K562 (cell line): ENCODE data around the gene ATXN1L. TPM values are rescaled to one million over a fixed set of nuclear protein-coding genes. Genes with fewer than 3 reads are reported as not detected.
A peak's percentile ranks its signal among the peaks of the same experiment; 100 is the strongest.

Experiments
- ATAC-seq: fragments of 200-7000 bp; cut with Tn5 transposase; 3 replicates; pipeline ENCODE4 v1.9.1; 2020; ENCODE audit warnings: moderate library complexity
- BruUV-seq: library from RNA; stranded (reverse); fragments of 400-500 nt; replicated peaks from 2 replicates; lab custom pipeline; 2021; lab: Mats Ljungman, UMichigan
- CTCF ChIA-PET: fragments of 300-600 bp; formaldehyde crosslinking; extraction: SDS; loops from one replicate; lab custom pipeline; 2021; ENCODE audit warnings: low intra/inter-chr PET ratio; lab: Yijun Ruan, JAX
- POLR2A ChIA-PET: fragments of 300-600, 350-650 bp; sonication (Branson Sonifier 250); formaldehyde crosslinking; extraction: SDS; loops from one replicate; lab custom pipeline; 2021; ENCODE audit warnings: antibody characterized with exemption, inconsistent platforms; lab: Yijun Ruan, JAX
- DNase-seq, 4 experiments: peaks; one replicate each; pipeline versions ENCODE4 v3.0.0 to v3.0.0-alpha.2; 2011 to 2018; ENCODE audit warnings: low spot score in 3 of 4, mixed read lengths in 3 of 4; ENCODE audit errors: extremely low read depth in 1 of 4
- FAIRE-seq: peaks from 2 replicates; lab custom pipeline; 2011; peaks lifted over from hg19 to GRCh38; lab: Jason Lieb, UNC
- H2AFZ ChIP-seq: 2 replicates; pipeline ENCODE4 v1.6.0; 2011; ENCODE audit warnings: low read depth, low read length, control low read depth, inconsistent platforms
- H3K27ac ChIP-seq: fragments of 200-600 bp; 3 replicates; pipeline ENCODE4 v1.8.0; 2011; ENCODE audit warnings: low read depth, mild to moderate bottlenecking, control low read depth, inconsistent platforms, low read length, moderate library complexity, mixed read lengths; ENCODE audit errors: extremely low read depth
- H3K27me3 ChIP-seq, 2 experiments: fragments of 300-600 bp in 1 of 2; 2 replicates in 1 of 2; 3 replicates in 1 of 2; pipeline versions ENCODE4 v1.6.0 to v1.8.0; 2011; ENCODE audit warnings: inconsistent platforms in 2 of 2, low read length in 2 of 2, mild to moderate bottlenecking in 1 of 2, mixed read lengths in 1 of 2, moderate library complexity in 1 of 2; ENCODE audit not compliant: control insufficient read depth in 2 of 2, insufficient read depth in 2 of 2
- H3K36me3 ChIP-seq: fragments of 300-600 bp; 3 replicates; pipeline ENCODE4 v1.8.0; 2011; ENCODE audit warnings: mild to moderate bottlenecking, low read length, inconsistent platforms; ENCODE audit not compliant: control insufficient read depth, insufficient read depth
- H3K4me1 ChIP-seq, 2 experiments: fragments of 200-600 bp in 1 of 2; replicated peaks in 1 of 2; 2 replicates in 1 of 2; 3 replicates in 1 of 2; pipeline versions ENCODE4 v1.5.1 to v1.8.0; 2011; ENCODE audit warnings: inconsistent platforms in 2 of 2, low read length in 2 of 2, mild to moderate bottlenecking in 1 of 2, mixed read lengths in 1 of 2, moderate library complexity in 1 of 2; ENCODE audit not compliant: control insufficient read depth in 2 of 2, insufficient read depth in 2 of 2
- H3K4me2 ChIP-seq: 2 replicates; pipeline ENCODE4 v1.6.1; 2011; ENCODE audit warnings: low read length, control low read depth, inconsistent platforms, mixed read lengths; ENCODE audit not compliant: insufficient read depth
- H3K4me3 ChIP-seq: fragments of 200-600 bp; sonication (generic), shearing (Covaris generic); 2 replicates; pipeline ENCODE4 v1.5.1; 2016; ENCODE audit warnings: control low read depth, inconsistent platforms
- H3K79me2 ChIP-seq: fragments of 200-600 bp; 3 replicates; pipeline ENCODE4 v1.8.0; 2011; ENCODE audit warnings: low read length, inconsistent platforms; ENCODE audit not compliant: control insufficient read depth, insufficient read depth
- H3K9ac ChIP-seq, 2 experiments: 2 replicates each; pipeline versions ENCODE4 v1.6.0 to v1.6.1; 2011; ENCODE audit warnings: low read depth in 2 of 2, low read length in 2 of 2, control low read depth in 1 of 2, inconsistent platforms in 1 of 2, mild to moderate bottlenecking in 1 of 2, mixed read lengths in 1 of 2; ENCODE audit not compliant: insufficient read depth in 1 of 2
- H3K9me1 ChIP-seq: one replicate; pipeline ENCODE4 v1.6.0; 2011; ENCODE audit warnings: inconsistent platforms, mild to moderate bottlenecking, low read length, moderate library complexity; ENCODE audit not compliant: control insufficient read depth, insufficient read depth
- H3K9me3 ChIP-seq: replicated peaks from 2 replicates; pipeline ENCODE4 v1.5.1; 2011; ENCODE audit warnings: low read depth, low read length, inconsistent platforms; ENCODE audit not compliant: control insufficient read depth, insufficient read depth
- H4K20me1 ChIP-seq: replicated peaks from 2 replicates; pipeline ENCODE4 v1.6.1; 2011; ENCODE audit warnings: low read length, inconsistent platforms, mixed read lengths; ENCODE audit not compliant: control insufficient read depth, insufficient read depth
- DACH1 ChIP-seq: fragments of 450-650 bp; IDR thresholded peaks from 2 replicates; pipeline ENCODE4 v1.6.1; 2018; ENCODE audit not compliant: partially characterized antibody
- HCFC1 ChIP-seq: IDR thresholded peaks from 2 replicates; pipeline ENCODE4 v1.6.1; 2012; ENCODE audit warnings: low read depth, low read length, improper control_type of control experiment
- MEF2A ChIP-seq: IDR thresholded peaks from 2 replicates; pipeline ENCODE4 v1.6.1; 2011; ENCODE audit warnings: low read depth, mild to moderate bottlenecking, low read length, moderate library complexity; ENCODE audit not compliant: control insufficient read depth
- NFYB ChIP-seq: IDR thresholded peaks from 2 replicates; pipeline ENCODE4 v1.6.1; 2011; ENCODE audit warnings: mild to moderate bottlenecking, moderate library complexity; ENCODE audit not compliant: insufficient read length; ENCODE audit errors: extremely low read depth
- PCBP2 ChIP-seq: fragments of 200-400 bp; formaldehyde crosslinking; IDR thresholded peaks from 2 replicates; pipeline ENCODE4 v1.6.1; 2018; ENCODE audit warnings: low read length, low read depth, mild to moderate bottlenecking, moderate library complexity; ENCODE audit not compliant: poor library complexity, severe bottlenecking
- ZNF830 ChIP-seq: fragments of 250-450 bp; sonication (Bioruptor Pico); IDR thresholded peaks from 2 replicates; pipeline ENCODE4 v1.5.0; 2021; ENCODE audit warnings: mild to moderate bottlenecking
- WGBS: fragments of 100-300 bp; shearing (Covaris generic); methylation state at CpG from one replicate; pipeline ENCODE4 v1.1.6; 2016; ENCODE audit warnings: low coverage, mixed read lengths; ENCODE audit not compliant: insufficient coverage; ENCODE audit errors: missing lambda C conversion rate; 5-methylcytosine and 5-hydroxymethylcytosine counted together
- in situ Hi-C: fragments of 300-500 bp; cut with MboI; formaldehyde crosslinking; loops from 4 replicates; pipeline ENCODE4 v1.15.0; 2018; ENCODE audit warnings: inconsistent platforms, mixed read lengths
- intact Hi-C: fragments of 100-400 bp; cut with micrococcal nuclease; formaldehyde crosslinking; loops from 2 replicates; pipeline ENCODE4 v1.14.2; 2022
- polyA plus RNA-seq, 8 experiments: library from polyadenylated mRNA; depleted of rRNA in 4 of 8; stranded (reverse) in 5 of 8; unstranded in 3 of 8; fragments of >200 nt; fragmentation: Nextera tagmentation in 2 of 8; fragmentation: Illumina TruSeq in 1 of 8; extraction: Ambion mirVana in 2 of 8; extraction: Trizol in 1 of 8; gene quantifications; 2 replicates each; pipeline versions ENCODE4 v1.2.1 to v1.2.3, GENCODE V29; 2011 to 2014; ENCODE audit warnings: inconsistent platforms in 1 of 8, missing spikeins in 1 of 8
- total RNA-seq, 7 experiments: library from RNA; depleted of rRNA in 6 of 7; stranded (reverse); fragments of >200 nt in 6 of 7; fragmentation: Illumina TruSeq in 2 of 7; extraction: Trizol in 2 of 7; gene quantifications; 2 replicates each; pipeline versions ENCODE4 v1.2.1 to v1.2.3, GENCODE V29; 2011 to 2021; ENCODE audit warnings: low replicate concordance in 1 of 7
- TF ChIP-seq, protein P1 (sequence below): fragments of 450-650 bp; formaldehyde crosslinking; IDR thresholded peaks from 2 replicates; pipeline ENCODE4 v1.4.0; 2020; ENCODE audit warnings: mild to moderate bottlenecking, moderate library complexity
- TF ChIP-seq, protein P2 (sequence below), 2 experiments: fragments of 450-650 bp in 1 of 2; sonication (generic) in 1 of 2; formaldehyde crosslinking in 1 of 2; IDR thresholded peaks in 1 of 2; conservative IDR thresholded peaks in 1 of 2; 2 replicates each; pipeline versions ENCODE4 v1.6.1 to v1.8.1; 2016 to 2023; ENCODE audit warnings: mild to moderate bottlenecking in 2 of 2, moderate library complexity in 2 of 2, inconsistent platforms in 1 of 2, missing genetic modification reagents in 1 of 2
- TF ChIP-seq, protein P3 (sequence below), 2 experiments: fragments of 250-450 bp in 1 of 2; fragments of 450-650 bp in 1 of 2; sonication (Bioruptor Pico) in 1 of 2; IDR thresholded peaks; 2 replicates each; pipeline versions ENCODE4 v1.6.1 to v1.8.0; 2016 to 2021; ENCODE audit warnings: mild to moderate bottlenecking in 2 of 2, moderate library complexity in 2 of 2, missing compliant biosample characterization in 1 of 2, missing genetic modification characterization in 1 of 2
- TF ChIP-seq, protein P4 (sequence below): conservative IDR thresholded peaks from 2 replicates; pipeline ENCODE4 v1.6.1; 2011; ENCODE audit warnings: low read depth, mild to moderate bottlenecking, low read length; ENCODE audit not compliant: control insufficient read depth

Gene ATXN1L
- total and polyA plus RNA-seq, 9 of the 15 experiments (the other 6 are each of a cell fraction or from before 2014, with no cell fraction given) = 1.4 to 11.3 (median 9.3) TPM

DNA sequence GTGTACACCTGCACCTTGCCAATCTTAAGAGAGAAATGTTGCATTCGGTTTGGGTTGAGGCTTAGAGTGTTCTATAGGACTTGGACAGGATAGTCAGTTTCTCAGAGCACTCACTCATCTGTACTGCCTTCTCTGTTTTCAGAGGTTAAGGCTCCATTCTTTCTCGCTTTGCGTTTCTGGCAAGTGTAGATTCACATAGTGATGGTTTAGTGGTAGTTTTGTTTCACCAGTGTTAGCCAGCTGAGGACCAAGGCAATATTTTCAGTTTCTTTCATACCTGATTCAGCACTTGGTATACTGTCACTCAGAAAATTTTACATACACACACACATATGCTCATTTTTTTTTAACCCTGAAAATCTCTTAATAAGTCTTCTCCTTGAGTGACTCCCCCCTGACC, 1.3 kb downstream of the ATXN1L start (continued):
- no peak for TF ChIP-seq NFYB
- TF ChIP-seq, protein P1, sequence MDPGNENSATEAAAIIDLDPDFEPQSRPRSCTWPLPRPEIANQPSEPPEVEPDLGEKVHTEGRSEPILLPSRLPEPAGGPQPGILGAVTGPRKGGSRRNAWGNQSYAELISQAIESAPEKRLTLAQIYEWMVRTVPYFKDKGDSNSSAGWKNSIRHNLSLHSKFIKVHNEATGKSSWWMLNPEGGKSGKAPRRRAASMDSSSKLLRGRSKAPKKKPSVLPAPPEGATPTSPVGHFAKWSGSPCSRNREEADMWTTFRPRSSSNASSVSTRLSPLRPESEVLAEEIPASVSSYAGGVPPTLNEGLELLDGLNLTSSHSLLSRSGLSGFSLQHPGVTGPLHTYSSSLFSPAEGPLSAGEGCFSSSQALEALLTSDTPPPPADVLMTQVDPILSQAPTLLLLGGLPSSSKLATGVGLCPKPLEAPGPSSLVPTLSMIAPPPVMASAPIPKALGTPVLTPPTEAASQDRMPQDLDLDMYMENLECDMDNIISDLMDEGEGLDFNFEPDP (CRISPR knock-in tag) = no peak

DNA sequence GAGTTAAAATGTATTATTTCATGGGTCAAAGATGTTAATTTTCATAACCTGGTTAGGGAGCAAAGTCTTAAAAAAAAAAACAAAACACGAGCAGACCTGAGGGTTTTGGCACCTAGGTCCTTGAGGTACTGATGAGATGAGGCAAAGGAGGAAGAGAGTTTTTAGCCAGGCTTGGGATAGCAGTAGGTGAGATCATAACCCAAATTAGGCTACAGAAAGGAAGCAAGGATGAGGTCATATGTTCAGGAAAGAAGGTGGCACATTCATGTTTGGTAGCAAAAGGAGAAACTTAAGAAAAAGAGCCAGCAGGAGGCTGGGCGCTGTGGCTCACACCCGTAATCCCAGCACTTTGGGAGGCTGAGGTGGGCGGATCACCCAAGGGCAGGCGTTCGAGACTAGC, 2.8 kb downstream of the ATXN1L start:
- FAIRE-seq = no peak
- H3K36me3 ChIP-seq = peaks cover 54% of the 10 kb centered on the region
- H2AFZ ChIP-seq = no peak overlapping the region
- H3K4me3 ChIP-seq = no peak overlapping the region
- BruUV-seq = no TSS peak
- in situ Hi-C loops (no loop called here), intact Hi-C loops (loop anchor here (5.0 kb wide), 1 partner anchor 41 kb away; the partner anchor contains the start of gene AP1G1)
- CTCF ChIA-PET = no interaction called here
- H3K79me2 ChIP-seq = peaks cover 23% of the 10 kb centered on the region
- no peak overlapping the region for H3K9ac ChIP-seq
- H3K9me1 ChIP-seq = peaks cover 2% of the 10 kb centered on the region
- H3K27ac ChIP-seq = no peak overlapping the region
- 95% methylated on average over 6 of the region's 6 CpGs for WGBS
- peaks cover 0 to 10% of the 10 kb centered on the region in 2 experiments; a peak in 2 of 5 replicates for H3K4me1 ChIP-seq
- ATAC-seq = no peak
- no peaks in the 10 kb centered on the region for H3K9me3 ChIP-seq
- TF ChIP-seq MEF2A (peak; percentile 81; the same call in 1 of the 2 replicates), PCBP2 (no peak), ZNF830 (CRISPR knock-in tag) (no peak), DACH1 (no peak), HCFC1 (no peak)
- TF ChIP-seq, protein P2, sequence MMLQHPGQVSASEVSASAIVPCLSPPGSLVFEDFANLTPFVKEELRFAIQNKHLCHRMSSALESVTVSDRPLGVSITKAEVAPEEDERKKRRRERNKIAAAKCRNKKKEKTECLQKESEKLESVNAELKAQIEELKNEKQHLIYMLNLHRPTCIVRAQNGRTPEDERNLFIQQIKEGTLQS (IDR thresholded peaks at IDR 0.05) = 0 out of 2 replicates have a peak, but pooled peaks have one; percentile 20
- TF ChIP-seq, protein P2 (CRISPR knock-in tag; conservative IDR thresholded peaks at IDR 0.05) = no peak
- TF ChIP-seq, protein P3, sequence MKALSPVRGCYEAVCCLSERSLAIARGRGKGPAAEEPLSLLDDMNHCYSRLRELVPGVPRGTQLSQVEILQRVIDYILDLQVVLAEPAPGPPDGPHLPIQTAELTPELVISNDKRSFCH (CRISPR knock-in tag; IDR thresholded peaks at IDR 0.05) = no peak
- TF ChIP-seq, protein P3 (tag; IDR thresholded peaks at IDR 0.05) = no peak
- TF ChIP-seq, protein P4, sequence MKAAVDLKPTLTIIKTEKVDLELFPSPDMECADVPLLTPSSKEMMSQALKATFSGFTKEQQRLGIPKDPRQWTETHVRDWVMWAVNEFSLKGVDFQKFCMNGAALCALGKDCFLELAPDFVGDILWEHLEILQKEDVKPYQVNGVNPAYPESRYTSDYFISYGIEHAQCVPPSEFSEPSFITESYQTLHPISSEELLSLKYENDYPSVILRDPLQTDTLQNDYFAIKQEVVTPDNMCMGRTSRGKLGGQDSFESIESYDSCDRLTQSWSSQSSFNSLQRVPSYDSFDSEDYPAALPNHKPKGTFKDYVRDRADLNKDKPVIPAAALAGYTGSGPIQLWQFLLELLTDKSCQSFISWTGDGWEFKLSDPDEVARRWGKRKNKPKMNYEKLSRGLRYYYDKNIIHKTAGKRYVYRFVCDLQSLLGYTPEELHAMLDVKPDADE = no peak
- no peak for DNase-seq
- POLR2A ChIA-PET = interaction anchor here (0.7 kb wide), 1 partner anchor 24 kb away, joined by 3 read pairs; no protein-coding TSS in a partner anchor
- no peak overlapping the region for H3K4me2 ChIP-seq
- peaks cover 2% of the 10 kb centered on the region for H4K20me1 ChIP-seq
- H3K27me3 ChIP-seq = no peaks in the 10 kb centered on the region
